HFF-Myc (cell line): ENCODE data around the gene PATZ1.

ENCODE experiments used
- DNase-seq: peaks from one replicate; pipeline ENCODE4 v3.0.0-alpha.2; 2011; ENCODE audit warnings: low read depth; ENCODE audit errors: extremely low read depth
- H3K4me3 ChIP-seq: replicated peaks from 2 replicates; pipeline ENCODE4 v1.5.1; 2011; ENCODE audit warnings: low read depth, mild to moderate bottlenecking, control low read depth, low read length
- TF ChIP-seq, protein P1 (sequence below): IDR thresholded peaks from 2 replicates; pipeline ENCODE4 v1.5.1; 2012; ENCODE audit warnings: mild to moderate bottlenecking, low read depth, low read length, control low read depth; ENCODE audit errors: missing control alignments

The PATZ1 gene

GRCh38 chr22:31343235-31344191 is 2.6 kb downstream of the PATZ1 start:
- no peak for DNase-seq
- peak overlapping the region; percentile 72 for H3K4me3 ChIP-seq
- TF ChIP-seq, protein P1, sequence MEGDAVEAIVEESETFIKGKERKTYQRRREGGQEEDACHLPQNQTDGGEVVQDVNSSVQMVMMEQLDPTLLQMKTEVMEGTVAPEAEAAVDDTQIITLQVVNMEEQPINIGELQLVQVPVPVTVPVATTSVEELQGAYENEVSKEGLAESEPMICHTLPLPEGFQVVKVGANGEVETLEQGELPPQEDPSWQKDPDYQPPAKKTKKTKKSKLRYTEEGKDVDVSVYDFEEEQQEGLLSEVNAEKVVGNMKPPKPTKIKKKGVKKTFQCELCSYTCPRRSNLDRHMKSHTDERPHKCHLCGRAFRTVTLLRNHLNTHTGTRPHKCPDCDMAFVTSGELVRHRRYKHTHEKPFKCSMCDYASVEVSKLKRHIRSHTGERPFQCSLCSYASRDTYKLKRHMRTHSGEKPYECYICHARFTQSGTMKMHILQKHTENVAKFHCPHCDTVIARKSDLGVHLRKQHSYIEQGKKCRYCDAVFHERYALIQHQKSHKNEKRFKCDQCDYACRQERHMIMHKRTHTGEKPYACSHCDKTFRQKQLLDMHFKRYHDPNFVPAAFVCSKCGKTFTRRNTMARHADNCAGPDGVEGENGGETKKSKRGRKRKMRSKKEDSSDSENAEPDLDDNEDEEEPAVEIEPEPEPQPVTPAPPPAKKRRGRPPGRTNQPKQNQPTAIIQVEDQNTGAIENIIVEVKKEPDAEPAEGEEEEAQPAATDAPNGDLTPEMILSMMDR = no peak

GRCh38 chr22:31342389-31343140 is 3.6 kb downstream of the PATZ1 start:
- peak overlapping the region; percentile 72 for H3K4me3 ChIP-seq
- no peak for DNase-seq
- TF ChIP-seq, protein P1 = no peak

DNA sequence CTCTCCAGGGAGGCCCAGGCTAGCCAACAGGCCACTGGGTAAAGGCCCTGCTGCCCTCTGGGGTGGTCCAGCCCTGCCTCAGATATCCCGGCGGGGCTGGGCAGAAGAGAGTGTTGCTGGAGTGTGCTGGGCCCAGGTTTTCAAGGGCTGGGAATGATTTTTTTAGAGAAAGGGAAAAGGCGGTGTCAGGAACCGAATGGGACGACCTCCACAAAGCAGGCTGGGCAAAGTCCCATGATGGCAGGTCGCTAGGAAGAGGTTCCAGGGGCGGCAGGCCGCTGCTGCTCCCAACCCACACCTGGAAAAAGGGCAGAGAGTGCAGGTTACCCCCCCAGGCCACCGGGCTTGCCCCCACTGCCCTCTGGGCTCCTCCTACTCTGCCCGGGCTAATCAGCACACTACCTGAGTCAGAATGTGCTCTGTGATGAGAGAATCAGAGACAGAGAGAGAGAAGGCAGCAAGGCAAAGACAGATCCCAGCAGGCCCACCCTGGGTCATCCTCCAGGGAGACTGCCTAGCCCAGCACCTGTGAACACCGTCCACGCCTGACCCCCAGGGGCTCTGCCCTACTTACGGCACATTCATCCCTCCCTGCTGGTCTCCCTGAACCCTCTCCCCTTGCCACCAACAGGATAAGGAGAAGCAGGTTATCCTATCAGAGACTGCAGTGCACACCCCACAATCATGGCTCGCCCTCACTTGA is 4.6 kb downstream of the PATZ1 start:
- H3K4me3 ChIP-seq = no peak overlapping the region
- no peak for DNase-seq
- TF ChIP-seq, protein P1 = no peak

DNA sequence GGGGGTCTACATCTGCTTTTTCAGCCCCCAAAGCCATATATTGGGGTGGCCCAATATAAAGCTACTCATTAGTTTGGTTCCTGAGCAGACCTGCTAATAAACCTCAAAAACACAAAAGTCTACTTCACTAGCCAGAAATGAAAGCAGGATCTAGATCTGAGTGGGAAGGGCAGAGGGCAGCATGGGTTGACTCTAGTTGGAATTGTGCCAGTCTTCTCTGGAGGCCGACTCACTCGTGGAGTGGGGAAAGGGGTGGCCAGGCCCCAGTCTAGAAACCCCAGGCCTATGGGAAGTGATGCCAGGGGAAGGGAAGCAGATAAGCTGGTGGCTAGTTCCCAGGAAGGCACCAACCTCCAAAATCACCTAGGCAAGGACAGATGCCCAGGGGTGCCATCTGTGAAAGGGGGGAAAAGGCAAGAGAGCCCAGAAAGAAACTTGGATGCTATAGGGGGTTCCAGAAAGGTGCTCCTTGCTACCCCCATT is 5.3 kb downstream of the PATZ1 start:
- TF ChIP-seq, protein P1 = no peak
- DNase-seq = no peak
- no peak overlapping the region for H3K4me3 ChIP-seq

DNA sequence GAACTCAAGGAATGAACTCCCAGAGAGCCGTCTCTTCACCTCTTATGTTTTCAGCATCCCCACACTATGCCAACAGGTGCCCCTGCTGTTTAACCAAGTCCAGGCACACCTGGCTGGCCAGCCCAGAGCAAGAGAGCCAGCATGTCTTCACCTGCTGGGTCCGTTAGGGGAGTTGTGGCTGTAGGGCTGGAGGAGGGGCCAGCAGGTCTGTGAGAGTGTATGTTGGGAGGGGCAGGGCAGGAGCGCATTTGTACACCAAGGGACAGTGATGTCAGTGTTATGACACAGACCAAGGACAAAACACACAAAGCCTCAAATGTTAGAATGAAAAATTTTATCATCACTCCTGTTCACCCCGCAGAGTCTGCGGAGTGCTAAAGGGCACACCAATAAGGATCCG is 5.8 kb downstream of the PATZ1 start:
- no peak for DNase-seq
- TF ChIP-seq, protein P1 = no peak
- no peak overlapping the region for H3K4me3 ChIP-seq

GRCh38 chr22:31339148-31339832 is 6.9 kb downstream of the PATZ1 start:
- no peak for DNase-seq
- H3K4me3 ChIP-seq = no peak overlapping the region
- TF ChIP-seq, protein P1 = no peak
